Measurements from ENCODE around the gene GAMT. TPM values are rescaled to one million over a fixed set of nuclear protein-coding genes. Genes with fewer than 3 reads are reported as not detected.

Gene GAMT
- total and polyA plus RNA-seq, 4 donors: 7.9 to 40.2 (median 18.6) TPM

DNA sequence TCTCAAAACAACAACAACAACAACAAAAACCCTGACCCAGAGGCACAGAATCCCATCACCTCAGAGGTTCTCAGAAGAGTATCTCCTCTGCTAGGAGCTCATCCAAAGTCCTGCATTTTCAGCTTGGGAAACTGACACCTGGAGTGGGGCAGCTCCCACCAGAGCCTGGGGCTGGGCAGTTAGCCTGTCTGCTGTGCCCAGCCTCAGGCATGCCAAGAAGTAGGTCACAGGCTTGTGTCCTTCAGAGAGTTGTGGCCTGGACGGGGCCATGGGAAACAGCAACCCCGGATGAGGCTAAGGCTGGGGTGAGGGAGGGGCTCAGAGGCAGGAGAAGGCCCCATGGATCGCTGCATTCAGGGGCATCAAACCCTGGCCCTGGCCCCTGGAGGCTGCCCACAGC lies 15.5 kb downstream of the GAMT start:
- no peaks in the 10 kb centered on the region for H3K27me3 ChIP-seq (ENCODE audit: control insufficient read depth in 1 of 2, insufficient read depth in 2 of 2, low read length in 1 of 2)
- no peak overlapping the region for H3K4me3 ChIP-seq (ENCODE audit: low read length in 2 of 2)
- H3K4me1 ChIP-seq (ENCODE audit: control insufficient read depth in 1 of 2, insufficient read depth in 2 of 2, low read length in 2 of 2): peaks cover 0 to 3% of the 10 kb centered on the region in 2 donors
- peaks cover 2 to 3% of the 10 kb centered on the region in 2 donors for H3K36me3 ChIP-seq (ENCODE audit: control insufficient read depth in 1 of 2, insufficient read depth in 2 of 2, low read length in 1 of 2)
- WGBS, 2 donors: 91 to 97% methylated on average over 3 of the region's 3 CpGs
- intact Hi-C loops (cut with DNase I): no loop called here
- no peak for DNase-seq
- H3K9me3 ChIP-seq (ENCODE audit: control insufficient read depth, low read length): no peaks in the 10 kb centered on the region
- H3K27ac ChIP-seq (ENCODE audit: low read depth in 1 of 2, low read length in 2 of 2): no peak overlapping the region
- no peak for ATAC-seq (ENCODE audit: low FRiP score)

DNA sequence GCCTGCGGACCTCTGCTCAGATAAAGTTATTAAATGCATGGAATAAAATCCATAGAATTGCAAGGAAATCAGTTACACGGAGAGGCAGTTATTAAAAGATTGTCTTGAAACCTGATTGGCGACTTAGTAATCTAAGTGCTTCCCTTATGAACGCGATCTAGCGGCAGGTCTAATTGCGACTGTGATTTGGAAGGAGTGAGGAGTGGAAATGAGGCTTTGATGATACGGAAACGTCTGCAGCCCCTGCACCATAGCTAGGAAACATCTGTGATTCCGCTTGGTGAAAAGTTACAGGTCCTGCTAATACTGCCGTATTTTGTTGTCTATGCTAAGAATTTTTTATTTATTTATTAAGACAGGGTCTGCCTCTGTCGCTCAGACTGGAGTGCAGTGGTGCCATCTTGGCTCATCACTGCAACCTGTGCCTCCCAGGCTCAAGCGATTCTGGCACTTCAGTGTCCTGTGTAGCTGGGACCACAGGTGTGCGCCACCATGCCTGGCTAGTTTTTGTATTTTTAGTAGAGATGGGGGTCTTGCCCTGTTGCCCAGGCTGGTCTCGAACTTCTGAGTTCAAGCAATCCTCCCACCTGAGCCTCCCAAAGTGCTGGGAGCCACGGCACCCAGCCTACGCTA lies 16.7 kb downstream of the GAMT start:
- Histone ChIP-seq H3K9me3 (ENCODE audit: control insufficient read depth, low read length) (no peaks in the 10 kb centered on the region), H3K4me3 (ENCODE audit: low read length in 2 of 2) (peak overlapping the region; percentile 50 to 77), H3K27ac (ENCODE audit: low read depth in 1 of 2, low read length in 2 of 2) (no peak overlapping the region), H3K4me1 (ENCODE audit: control insufficient read depth in 1 of 2, insufficient read depth in 2 of 2, low read length in 2 of 2) (peaks cover 0 to 3% of the 10 kb centered on the region in 2 donors), H3K36me3 (ENCODE audit: control insufficient read depth in 1 of 2, insufficient read depth in 2 of 2, low read length in 1 of 2) (peaks cover 2 to 3% of the 10 kb centered on the region in 2 donors), H3K27me3 (ENCODE audit: control insufficient read depth in 1 of 2, insufficient read depth in 2 of 2, low read length in 1 of 2) (no peaks in the 10 kb centered on the region)
- WGBS, 2 donors: 41 to 43% methylated on average over 17 of the region's 17 CpGs
- intact Hi-C loops (cut with DNase I): no loop called here
- DNase-seq: no peak
- no peak for ATAC-seq (ENCODE audit: low FRiP score)

GRCh38 chr19:1384085-1384462 lies 17.3 kb downstream of the GAMT start:
- WGBS, 2 donors: 1% methylated on average over 22 to 23 of the region's 23 CpGs
- peak overlapping the region; percentile 50 to 77 for H3K4me3 ChIP-seq (ENCODE audit: low read length in 2 of 2)
- H3K9me3 ChIP-seq (ENCODE audit: control insufficient read depth, low read length): no peaks in the 10 kb centered on the region
- H3K36me3 ChIP-seq (ENCODE audit: control insufficient read depth in 1 of 2, insufficient read depth in 2 of 2, low read length in 1 of 2): peaks cover under 1 to 2% of the 10 kb centered on the region in 2 donors
- DNase-seq (no peak), ATAC-seq (ENCODE audit: low FRiP score) (no peak)
- H3K27me3 ChIP-seq (ENCODE audit: control insufficient read depth in 1 of 2, insufficient read depth in 2 of 2, low read length in 1 of 2): no peaks in the 10 kb centered on the region
- peaks cover 0 to 3% of the 10 kb centered on the region in 2 donors for H3K4me1 ChIP-seq (ENCODE audit: control insufficient read depth in 1 of 2, insufficient read depth in 2 of 2, low read length in 2 of 2)
- intact Hi-C loops (cut with DNase I): no loop called here
- H3K27ac ChIP-seq (ENCODE audit: low read depth in 1 of 2, low read length in 2 of 2): no peak overlapping the region

DNA sequence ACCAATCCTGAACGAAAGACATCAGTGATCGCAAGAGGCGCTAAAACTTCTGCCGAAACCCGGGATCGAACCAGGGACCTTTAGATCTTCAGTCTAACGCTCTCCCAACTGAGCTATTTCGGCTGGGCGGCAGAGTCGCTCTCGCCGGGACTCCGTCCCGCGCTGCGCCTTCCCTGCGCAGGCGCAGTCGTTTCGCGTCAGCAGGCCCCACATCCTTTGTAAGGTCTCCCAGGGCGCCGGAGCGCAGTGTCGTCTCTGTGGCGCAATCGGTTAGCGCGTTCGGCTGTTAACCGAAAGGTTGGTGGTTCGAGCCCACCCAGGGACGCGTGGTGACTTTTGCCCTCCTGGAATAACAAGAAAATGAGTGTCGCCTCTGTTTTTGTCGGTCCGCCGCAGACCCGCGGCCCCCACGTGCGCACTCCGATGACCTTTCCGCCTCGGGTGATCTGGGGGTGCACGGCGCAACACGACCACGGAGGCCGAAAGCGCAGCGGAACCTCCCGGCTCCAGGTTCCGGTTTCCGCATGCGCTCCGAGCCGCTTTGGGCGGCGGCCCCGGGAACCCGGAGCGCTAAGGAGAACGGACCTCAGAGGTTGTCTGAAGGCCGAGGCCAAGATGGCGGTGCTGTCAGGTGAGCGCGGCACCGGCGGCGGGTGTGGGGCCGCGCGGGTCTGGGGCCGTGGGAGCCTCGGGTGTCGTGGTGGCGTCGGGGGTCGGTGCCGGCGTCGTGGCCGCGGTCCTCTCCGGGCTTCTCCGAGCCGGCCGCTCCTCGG lies 17.8 kb downstream of the GAMT start, which contains the start of gene NDUFS7:
Gene NDUFS7 (plus strand): TSS at position 596 of the 773 bp plus-strand sequence. CDS start 20 bp downstream, at position 616.
- peak within 1 kb of the TSS; percentile 50 to 77 for H3K4me3 ChIP-seq (ENCODE audit: low read length in 2 of 2)
- H3K4me1 ChIP-seq (ENCODE audit: control insufficient read depth in 1 of 2, insufficient read depth in 2 of 2, low read length in 2 of 2): peaks cover 0 to 3% of the 10 kb centered on the region in 2 donors
- WGBS, 2 donors: 0% methylated on average over 89 to 90 of the region's 90 CpGs
- intact Hi-C loops (cut with DNase I): loop anchor here in 1 of 2 donors (2.0 kb wide), 2 partner anchors 29 to 107 kb away; a partner anchor contains a TSS
- H3K9me3 ChIP-seq (ENCODE audit: control insufficient read depth, low read length): no peaks in the 10 kb centered on the region
- no peaks in the 10 kb centered on the region for H3K36me3 ChIP-seq (ENCODE audit: control insufficient read depth in 1 of 2, insufficient read depth in 2 of 2, low read length in 1 of 2)
- H3K27me3 ChIP-seq (ENCODE audit: control insufficient read depth in 1 of 2, insufficient read depth in 2 of 2, low read length in 1 of 2): no peaks in the 10 kb centered on the region
- ATAC-seq (ENCODE audit: low FRiP score): peak; percentile 95
- peak; percentile 94 to 95 for DNase-seq
- H3K27ac ChIP-seq (ENCODE audit: low read depth in 1 of 2, low read length in 2 of 2): no peak within 1 kb of the TSS

- no peak overlapping the region for H3K4me3 ChIP-seq (ENCODE audit: low read length in 2 of 2)
- no peaks in the 10 kb centered on the region for H3K27me3 ChIP-seq (ENCODE audit: control insufficient read depth in 1 of 2, insufficient read depth in 2 of 2, low read length in 1 of 2)
- no peaks in the 10 kb centered on the region for H3K9me3 ChIP-seq (ENCODE audit: control insufficient read depth, low read length)
- DNase-seq (no peak), ATAC-seq (ENCODE audit: low FRiP score) (no peak)
- peaks cover 0 to 1% of the 10 kb centered on the region in 2 donors for H3K36me3 ChIP-seq (ENCODE audit: control insufficient read depth in 1 of 2, insufficient read depth in 2 of 2, low read length in 1 of 2)
- H3K27ac ChIP-seq (ENCODE audit: low read depth in 1 of 2, low read length in 2 of 2): no peak overlapping the region
- intact Hi-C loops (cut with DNase I): loop anchor here in 1 of 2 donors (2.0 kb wide), 2 partner anchors 28 to 106 kb away; a partner anchor contains a TSS
- 15 to 18% methylated on average over 9 of the region's 9 CpGs for WGBS, 2 donors
- peaks cover 0 to 3% of the 10 kb centered on the region in 2 donors for H3K4me1 ChIP-seq (ENCODE audit: control insufficient read depth in 1 of 2, insufficient read depth in 2 of 2, low read length in 2 of 2)
Measured at GRCh38 chr19:1383017-1383311, 18.4 kb downstream of the GAMT start.

- 79 to 87% methylated on average over 3 of the region's 3 CpGs for WGBS, 2 donors
- DNase-seq (no peak), ATAC-seq (ENCODE audit: low FRiP score) (no peak)
- intact Hi-C loops (cut with DNase I): loop anchor here in 1 of 2 donors (2.0 kb wide), 2 partner anchors 27 to 105 kb away; a partner anchor contains a TSS
- no peak overlapping the region for H3K4me3 ChIP-seq (ENCODE audit: low read length in 2 of 2)
- H3K4me1 ChIP-seq (ENCODE audit: control insufficient read depth in 1 of 2, insufficient read depth in 2 of 2, low read length in 2 of 2): peaks cover 0 to 3% of the 10 kb centered on the region in 2 donors
- H3K36me3 ChIP-seq (ENCODE audit: control insufficient read depth in 1 of 2, insufficient read depth in 2 of 2, low read length in 1 of 2): peaks cover 0 to 2% of the 10 kb centered on the region in 2 donors
- H3K9me3 ChIP-seq (ENCODE audit: control insufficient read depth, low read length): no peaks in the 10 kb centered on the region
- H3K27me3 ChIP-seq (ENCODE audit: control insufficient read depth in 1 of 2, insufficient read depth in 2 of 2, low read length in 1 of 2): no peaks in the 10 kb centered on the region
- H3K27ac ChIP-seq (ENCODE audit: low read depth in 1 of 2, low read length in 2 of 2): no peak overlapping the region
Measured at GRCh38 chr19:1382250-1382649, 19.1 kb downstream of the GAMT start.

GRCh38 chr19:1379961-1380489 lies 21.3 kb downstream of the GAMT start:
- Histone ChIP-seq H3K4me1 (ENCODE audit: control insufficient read depth in 1 of 2, insufficient read depth in 2 of 2, low read length in 2 of 2) (peaks cover 0 to 3% of the 10 kb centered on the region in 2 donors), H3K9me3 (ENCODE audit: control insufficient read depth, low read length) (no peaks in the 10 kb centered on the region), H3K27ac (ENCODE audit: low read depth in 1 of 2, low read length in 2 of 2) (no peak overlapping the region), H3K36me3 (ENCODE audit: control insufficient read depth in 1 of 2, insufficient read depth in 2 of 2, low read length in 1 of 2) (peaks cover 0 to 2% of the 10 kb centered on the region in 2 donors), H3K27me3 (ENCODE audit: control insufficient read depth in 1 of 2, insufficient read depth in 2 of 2, low read length in 1 of 2) (no peaks in the 10 kb centered on the region), H3K4me3 (ENCODE audit: low read length in 2 of 2) (no peak overlapping the region)
- ATAC-seq (ENCODE audit: low FRiP score): no peak
- no peak for DNase-seq
- intact Hi-C loops (cut with DNase I): no loop called here
- 72 to 80% methylated on average over 12 of the region's 12 CpGs for WGBS, 2 donors

GRCh38 chr19:1379126-1379905 lies 22.0 kb downstream of the GAMT start:
- no peak for ATAC-seq (ENCODE audit: low FRiP score)
- Histone ChIP-seq H3K4me3 (ENCODE audit: low read length in 2 of 2) (no peak overlapping the region), H3K9me3 (ENCODE audit: control insufficient read depth, low read length) (no peaks in the 10 kb centered on the region), H3K36me3 (ENCODE audit: control insufficient read depth in 1 of 2, insufficient read depth in 2 of 2, low read length in 1 of 2) (peaks cover 0 to 2% of the 10 kb centered on the region in 2 donors), H3K27ac (ENCODE audit: low read depth in 1 of 2, low read length in 2 of 2) (no peak overlapping the region), H3K27me3 (ENCODE audit: control insufficient read depth in 1 of 2, insufficient read depth in 2 of 2, low read length in 1 of 2) (no peaks in the 10 kb centered on the region), H3K4me1 (ENCODE audit: control insufficient read depth in 1 of 2, insufficient read depth in 2 of 2, low read length in 2 of 2) (no peaks in the 10 kb centered on the region)
- 78 to 81% methylated on average over 17 to 27 of the region's 27 CpGs for WGBS, 2 donors
- DNase-seq: peak in 1 of 2 donors; percentile 74
- intact Hi-C loops (cut with DNase I): no loop called here

All from aorta (tissue), 5 donors.